ENCODE measurements around the gene MARF1. TPM values are rescaled to one million over a fixed set of nuclear protein-coding genes. Genes with fewer than 3 reads are reported as not detected.
A peak's percentile ranks its signal among the peaks of the same experiment; 100 is the strongest.

MARF1 gene
- polyA plus RNA-seq, 1 donor (not counting 4 experiments of a cell fraction or from before 2014, with no cell fraction given), result 12.5 TPM

DNA sequence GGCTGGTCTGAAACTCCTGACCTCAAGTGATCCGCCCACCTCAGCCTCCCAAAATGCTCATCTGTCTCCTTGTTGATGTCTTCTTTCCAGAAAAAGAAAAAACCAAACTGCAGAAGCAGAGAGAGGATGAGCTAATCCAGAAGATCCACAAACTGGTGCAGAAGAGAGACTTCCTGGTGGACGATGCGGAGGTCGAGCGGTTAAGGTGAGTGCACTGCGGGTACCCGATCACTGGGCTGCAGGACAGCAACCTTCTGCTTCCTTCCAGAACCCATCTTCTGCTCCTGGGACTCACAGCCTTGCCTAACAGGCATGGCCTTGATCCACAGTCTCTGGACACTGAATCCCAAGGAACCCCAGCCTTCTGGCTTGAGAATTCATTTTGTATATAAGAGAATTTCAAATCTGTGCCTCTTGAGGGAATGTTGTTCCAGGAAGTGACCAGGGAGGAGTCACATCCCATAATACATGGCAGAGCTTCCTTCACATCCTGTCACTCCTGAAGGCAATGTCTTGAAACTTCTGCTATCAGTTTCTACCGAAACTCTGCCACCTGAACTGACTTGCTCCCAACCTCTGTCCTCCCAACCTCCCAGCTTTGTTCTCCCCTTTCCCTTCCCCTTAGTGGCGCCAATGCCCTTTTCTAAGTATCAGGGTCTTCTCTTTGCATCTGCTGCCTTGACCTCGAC lies 61.7 kb downstream of the MARF1 start:
- Histone ChIP-seq H3K36me3 (ENCODE audit: control insufficient read depth in 2 of 2, extremely low read depth in 1 of 2, insufficient read depth in 2 of 2, low read length in 2 of 2) (peaks cover 0 to 2% of the 10 kb centered on the region in 2 experiments), H3K9ac (ENCODE audit: control insufficient read depth, extremely low read depth, insufficient read depth, low read length) (no peak overlapping the region), H3K79me2 (ENCODE audit: control insufficient read depth, insufficient read depth, low read length) (no peaks in the 10 kb centered on the region), H3K9me3 (ENCODE audit: control insufficient read depth, low read depth, low read length) (peaks cover 1% of the 10 kb centered on the region), H3K27me3 (ENCODE audit: control insufficient read depth, extremely low read depth, insufficient read depth, low read length) (no peaks in the 10 kb centered on the region), H2AFZ (ENCODE audit: control insufficient read depth, low read length) (peak overlapping the region; percentile 0), H3K27ac (ENCODE audit: control insufficient read depth, insufficient read depth, low read length) (no peak overlapping the region), H4K20me1 (ENCODE audit: control insufficient read depth, extremely low read depth, insufficient read depth, low read length) (no peaks in the 10 kb centered on the region), H3K4me1 (ENCODE audit: control insufficient read depth, extremely low read depth, insufficient read depth, low read length) (peaks cover 4% of the 10 kb centered on the region), H3K9me1 (ENCODE audit: control insufficient read depth, extremely low read depth, insufficient read depth, low read length) (no peaks in the 10 kb centered on the region), H3K4me3 (ENCODE audit: control insufficient read depth in 2 of 3, extremely low read depth in 1 of 3, insufficient read depth in 2 of 3, low read depth in 1 of 3, low read length in 3 of 3) (no peak overlapping the region), H3K4me2 (ENCODE audit: control insufficient read depth, extremely low read depth, insufficient read depth, low read depth, low read length) (no peak overlapping the region)
- TF ChIP-seq, protein P1, sequence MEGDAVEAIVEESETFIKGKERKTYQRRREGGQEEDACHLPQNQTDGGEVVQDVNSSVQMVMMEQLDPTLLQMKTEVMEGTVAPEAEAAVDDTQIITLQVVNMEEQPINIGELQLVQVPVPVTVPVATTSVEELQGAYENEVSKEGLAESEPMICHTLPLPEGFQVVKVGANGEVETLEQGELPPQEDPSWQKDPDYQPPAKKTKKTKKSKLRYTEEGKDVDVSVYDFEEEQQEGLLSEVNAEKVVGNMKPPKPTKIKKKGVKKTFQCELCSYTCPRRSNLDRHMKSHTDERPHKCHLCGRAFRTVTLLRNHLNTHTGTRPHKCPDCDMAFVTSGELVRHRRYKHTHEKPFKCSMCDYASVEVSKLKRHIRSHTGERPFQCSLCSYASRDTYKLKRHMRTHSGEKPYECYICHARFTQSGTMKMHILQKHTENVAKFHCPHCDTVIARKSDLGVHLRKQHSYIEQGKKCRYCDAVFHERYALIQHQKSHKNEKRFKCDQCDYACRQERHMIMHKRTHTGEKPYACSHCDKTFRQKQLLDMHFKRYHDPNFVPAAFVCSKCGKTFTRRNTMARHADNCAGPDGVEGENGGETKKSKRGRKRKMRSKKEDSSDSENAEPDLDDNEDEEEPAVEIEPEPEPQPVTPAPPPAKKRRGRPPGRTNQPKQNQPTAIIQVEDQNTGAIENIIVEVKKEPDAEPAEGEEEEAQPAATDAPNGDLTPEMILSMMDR (optimal IDR thresholded peaks at IDR 0.05 in 1 of 3, IDR thresholded peaks at IDR 0.05 in 1 of 3, conservative IDR thresholded peaks at IDR 0.05 in 1 of 3; ENCODE audit: extremely low read depth in 1 of 3, insufficient read depth in 2 of 3, low read length in 3 of 3), result peak in 1 of 3 experiments; percentile 17
- no peak for TF ChIP-seq EZH2 (IDR thresholded peaks at IDR 0.05; ENCODE audit: low read length)
- FAIRE-seq (no peak), DNase-seq (ENCODE audit: low read depth, low spot score) (no peak)
- dilution Hi-C loops (cut with MboI; ENCODE audit: extremely low pct_ligation_motif_present, low sequenced_read_pairs), result no loop called here

DNA sequence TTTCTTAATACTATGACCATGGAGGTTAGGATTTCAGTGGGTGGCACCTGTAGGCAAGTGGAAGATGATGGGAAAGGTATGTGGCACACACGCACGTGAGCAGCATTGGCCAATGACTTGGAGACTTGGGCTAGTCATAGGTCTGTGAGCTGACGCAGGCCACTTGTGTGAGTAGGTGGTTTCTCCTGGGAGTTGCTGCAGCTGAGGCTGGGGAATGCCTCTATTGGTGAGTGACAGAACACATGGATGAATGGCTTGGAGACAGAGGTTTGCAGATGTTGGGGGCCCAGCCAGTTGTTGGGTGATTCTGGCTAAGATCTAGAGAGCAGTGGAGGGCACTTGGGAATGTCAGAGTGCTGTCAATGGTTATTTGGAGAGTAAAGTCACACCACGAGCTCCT lies 64.1 kb downstream of the MARF1 start:
- Histone ChIP-seq H2AFZ (ENCODE audit: control insufficient read depth, low read length) (no peak overlapping the region), H3K9me3 (ENCODE audit: control insufficient read depth, low read depth, low read length) (no peaks in the 10 kb centered on the region), H3K4me3 (ENCODE audit: control insufficient read depth in 2 of 3, extremely low read depth in 1 of 3, insufficient read depth in 2 of 3, low read depth in 1 of 3, low read length in 3 of 3) (no peak overlapping the region), H3K79me2 (ENCODE audit: control insufficient read depth, insufficient read depth, low read length) (no peaks in the 10 kb centered on the region), H3K4me1 (ENCODE audit: control insufficient read depth, extremely low read depth, insufficient read depth, low read length) (peaks cover 4% of the 10 kb centered on the region), H3K9me1 (ENCODE audit: control insufficient read depth, extremely low read depth, insufficient read depth, low read length) (no peaks in the 10 kb centered on the region), H3K27ac (ENCODE audit: control insufficient read depth, insufficient read depth, low read length) (no peak overlapping the region), H3K4me2 (ENCODE audit: control insufficient read depth, extremely low read depth, insufficient read depth, low read depth, low read length) (no peak overlapping the region), H3K9ac (ENCODE audit: control insufficient read depth, extremely low read depth, insufficient read depth, low read length) (no peak overlapping the region), H3K27me3 (ENCODE audit: control insufficient read depth, extremely low read depth, insufficient read depth, low read length) (no peaks in the 10 kb centered on the region), H4K20me1 (ENCODE audit: control insufficient read depth, extremely low read depth, insufficient read depth, low read length) (no peaks in the 10 kb centered on the region), H3K36me3 (ENCODE audit: control insufficient read depth in 2 of 2, extremely low read depth in 1 of 2, insufficient read depth in 2 of 2, low read length in 2 of 2) (no peaks in the 10 kb centered on the region)
- TF ChIP-seq, protein P1 (optimal IDR thresholded peaks at IDR 0.05 in 1 of 3, IDR thresholded peaks at IDR 0.05 in 1 of 3, conservative IDR thresholded peaks at IDR 0.05 in 1 of 3; ENCODE audit: extremely low read depth in 1 of 3, insufficient read depth in 2 of 3, low read length in 3 of 3), result no peak
- no peak for TF ChIP-seq EZH2 (IDR thresholded peaks at IDR 0.05; ENCODE audit: low read length)
- DNase-seq (ENCODE audit: low read depth, low spot score) (no peak), FAIRE-seq (no peak)
- dilution Hi-C loops (cut with MboI; ENCODE audit: extremely low pct_ligation_motif_present, low sequenced_read_pairs), result no loop called here
